Putamen (tissue), 1 donor: ENCODE measurements around the gene LGALS3.
A peak's percentile ranks its signal among the peaks of the same experiment; 100 is the strongest.

ENCODE experiments used
- DNase-seq: peaks from one replicate; pipeline ENCODE4 v3.0.0-alpha.2; 2016; ENCODE audit warnings: low spot score

Gene LGALS3

GRCh38 chr14:55131370-55132137 is 2.5 kb downstream of the LGALS3 start:
- no peak for DNase-seq

- DNase-seq: no peak
Measured at GRCh38 chr14:55133416-55133815, 4.4 kb downstream of the LGALS3 start.

- DNase-seq: no peak
Measured at GRCh38 chr14:55136241-55136640, 7.2 kb downstream of the LGALS3 start.

- DNase-seq: peak; percentile 70
Measured at GRCh38 chr14:55136885-55137786, 8.1 kb downstream of the LGALS3 start.

- DNase-seq: no peak
Measured at GRCh38 chr14:55138091-55138490, 9.0 kb downstream of the LGALS3 start.

- DNase-seq: no peak
Measured at GRCh38 chr14:55139141-55139540, 10.1 kb downstream of the LGALS3 start.

- no peak for DNase-seq
Measured at GRCh38 chr14:55139696-55140509, 10.9 kb downstream of the LGALS3 start.

- DNase-seq: no peak
Measured at GRCh38 chr14:55141825-55142224, 12.8 kb downstream of the LGALS3 start.

GRCh38 chr14:55142466-55142865 is 13.4 kb downstream of the LGALS3 start:
- DNase-seq: no peak

GRCh38 chr14:55146425-55146824 is 17.4 kb downstream of the LGALS3 start:
- DNase-seq: no peak

GRCh38 chr14:55151601-55152000 is 22.5 kb downstream of the LGALS3 start:
- DNase-seq: no peak

- DNase-seq: no peak
Measured at GRCh38 chr14:55152052-55152753, 23.2 kb downstream of the LGALS3 start.

- no peak for DNase-seq
Measured at GRCh38 chr14:55153951-55154350, 24.9 kb downstream of the LGALS3 start.

- DNase-seq: no peak
Measured at GRCh38 chr14:55157080-55157479, 28.0 kb downstream of the LGALS3 start.

GRCh38 chr14:55158412-55158811 is 29.4 kb downstream of the LGALS3 start:
- DNase-seq: no peak

- DNase-seq: no peak
Measured at GRCh38 chr14:55160989-55161388, 31.9 kb downstream of the LGALS3 start.

GRCh38 chr14:55170526-55170925 is 41.5 kb downstream of the LGALS3 start:
- DNase-seq: no peak

- no peak for DNase-seq
Measured at GRCh38 chr14:55180006-55180405, 51.0 kb downstream of the LGALS3 start.

GRCh38 chr14:55180434-55180833 is 51.4 kb downstream of the LGALS3 start:
- no peak for DNase-seq

- DNase-seq: no peak
Measured at GRCh38 chr14:55188686-55189295, 59.7 kb downstream of the LGALS3 start.

GRCh38 chr14:55190906-55191202 is 61.8 kb downstream of the LGALS3 start:
- no peak for DNase-seq
